ENCODE results near the gene PCK1.

Gene PCK1

DNA sequence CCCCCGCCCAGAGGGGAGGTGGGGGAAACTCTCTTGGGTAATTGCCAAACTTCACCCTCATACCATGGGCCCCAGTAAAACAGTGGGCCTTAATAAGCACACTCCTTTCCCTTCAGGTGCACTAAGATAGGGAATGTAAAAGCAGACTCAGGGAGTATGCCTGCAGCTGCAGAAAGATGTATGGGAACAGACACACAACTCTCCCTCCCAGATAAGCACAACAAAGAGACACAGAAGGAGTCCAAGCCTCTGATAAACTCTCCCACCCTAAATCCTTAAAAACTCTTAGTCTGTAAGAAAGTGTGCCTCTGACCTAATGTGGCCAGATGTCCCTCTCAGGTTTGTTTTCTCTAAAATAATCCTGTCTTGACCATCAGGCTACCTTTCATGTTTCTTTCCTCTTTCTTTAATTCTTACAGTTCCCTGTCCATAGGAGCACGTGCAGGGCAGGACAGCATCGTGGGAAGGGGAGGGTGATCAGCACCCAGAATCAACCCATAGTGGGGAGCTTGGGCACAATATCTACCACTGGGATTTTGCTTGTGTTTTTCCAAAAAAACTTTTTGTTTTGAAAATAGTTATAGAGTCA, 24.7 kb upstream of the PCK1 start:
- DNase-seq (ENCODE audit: low read depth in 2 of 2, low spot score in 1 of 2), result no peak

DNA sequence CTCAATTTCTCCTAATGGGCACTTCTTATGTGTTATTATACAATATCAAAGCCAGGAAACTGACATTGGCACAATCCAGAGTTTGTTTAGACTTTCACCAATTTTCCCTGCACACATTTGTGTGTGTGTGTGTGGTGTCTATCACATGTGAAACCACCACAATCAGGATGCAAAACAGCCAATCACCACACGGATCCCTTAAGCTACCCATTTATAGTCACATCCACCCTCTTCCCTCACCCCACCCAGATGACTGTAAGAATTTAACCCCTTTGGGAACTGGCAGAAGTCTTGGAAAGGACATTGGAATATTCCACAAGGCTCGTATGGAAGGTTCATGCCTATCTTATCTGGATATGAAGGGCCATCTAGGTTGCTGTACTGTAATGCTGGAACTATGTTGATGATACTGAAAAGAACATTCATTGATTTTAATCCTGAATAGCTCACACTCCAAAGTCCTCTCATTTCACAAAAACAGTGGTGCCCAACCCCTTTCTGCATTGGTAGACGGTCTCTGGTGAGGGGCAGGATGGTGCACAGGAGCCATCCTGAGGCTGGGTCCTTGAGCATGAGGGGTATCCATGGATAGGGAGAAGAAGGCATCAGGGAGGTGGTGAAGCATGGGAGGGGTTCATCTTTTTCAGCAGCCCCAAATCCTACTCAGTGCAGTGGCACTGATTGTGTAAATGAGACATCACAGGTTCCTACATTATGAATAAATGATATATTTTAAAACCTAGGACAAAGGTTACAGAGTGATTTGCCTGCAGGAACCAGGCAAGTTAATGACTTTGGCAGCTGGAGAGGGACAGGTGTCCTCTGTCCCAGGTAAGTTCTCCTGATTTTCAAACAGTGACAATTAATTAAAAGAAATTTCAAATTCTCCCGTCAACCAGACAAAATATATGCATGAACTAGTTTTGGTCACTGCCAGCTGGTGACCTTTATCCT, 23.9 kb upstream of the PCK1 start:
- DNase-seq (ENCODE audit: low read depth in 2 of 2, low spot score in 1 of 2), result no peak

DNA sequence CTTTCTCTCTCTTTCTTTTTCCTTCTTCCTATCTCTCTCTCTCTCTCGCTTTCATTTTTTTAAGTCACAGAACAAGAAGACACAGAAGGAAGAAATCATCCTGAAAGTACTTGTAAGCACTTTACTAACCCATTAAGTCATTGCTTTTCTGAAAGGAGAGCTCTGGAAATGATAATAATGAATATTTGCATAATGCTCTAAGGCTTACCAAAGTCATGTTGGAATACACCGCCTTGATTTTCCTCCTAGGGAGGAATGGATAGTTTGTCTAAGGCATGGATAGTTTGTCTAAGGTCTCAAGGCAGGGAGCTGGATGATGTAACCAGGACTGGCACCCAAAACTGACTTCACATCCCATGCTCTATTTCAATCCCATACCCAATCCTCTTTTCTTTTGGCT, 23.1 kb upstream of the PCK1 start:
- DNase-seq (ENCODE audit: low read depth in 2 of 2, low spot score in 1 of 2), result no peak

DNA sequence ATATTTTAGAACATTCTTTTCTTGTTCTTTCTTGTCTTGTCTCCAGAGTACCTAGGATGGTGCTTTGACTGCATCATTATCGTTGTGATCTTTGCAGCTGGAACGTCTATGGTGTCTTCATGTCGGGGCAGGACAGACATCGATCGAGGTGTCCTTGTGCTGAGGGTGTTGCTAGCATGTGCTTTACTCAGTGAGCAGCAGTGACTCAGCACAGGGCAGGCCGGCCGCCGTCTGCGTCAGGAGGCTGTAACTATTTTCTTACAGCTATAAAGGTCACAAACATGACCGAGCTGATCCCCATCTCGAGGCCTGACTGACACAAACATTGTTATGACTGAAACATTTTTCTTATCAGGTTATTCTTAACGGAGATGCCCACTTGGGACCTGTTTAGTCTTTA, 21.0 kb upstream of the PCK1 start:
- no peak for DNase-seq (ENCODE audit: low read depth in 2 of 2, low spot score in 1 of 2)

DNA sequence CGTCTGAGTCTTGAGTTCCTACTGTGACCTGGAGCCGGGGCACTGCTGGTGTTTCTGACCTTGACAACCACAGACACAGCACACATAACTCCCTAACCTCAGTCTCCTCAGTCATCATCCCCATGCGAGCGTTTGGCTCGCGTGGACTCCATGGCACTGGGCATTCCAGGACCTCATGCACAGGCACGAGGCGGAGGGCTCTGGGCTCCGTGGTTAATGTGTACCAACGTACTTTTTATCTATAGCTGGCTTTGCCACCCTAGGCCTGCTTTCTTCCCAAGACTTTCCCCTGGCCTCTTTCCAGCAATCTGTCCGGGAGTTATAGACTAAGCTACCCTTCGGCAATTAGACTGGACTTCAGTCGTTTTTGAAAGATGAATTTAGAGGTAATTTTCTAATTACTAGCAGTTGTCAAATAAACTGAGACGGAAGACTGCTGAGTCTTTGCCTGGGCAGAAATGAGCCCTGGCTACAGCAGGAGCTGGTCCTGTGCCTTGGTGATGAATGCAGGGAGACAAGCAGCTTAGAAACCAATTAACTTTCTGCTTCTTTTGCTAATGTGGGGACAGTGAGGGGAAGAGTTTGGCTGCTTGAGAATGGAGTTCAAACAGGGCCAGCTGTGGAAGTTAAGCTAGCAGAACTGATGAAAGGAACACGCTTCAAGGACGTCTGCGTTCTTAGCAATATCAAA, 19.9 kb upstream of the PCK1 start:
- no peak for DNase-seq (ENCODE audit: low read depth in 2 of 2, low spot score in 1 of 2)

DNA sequence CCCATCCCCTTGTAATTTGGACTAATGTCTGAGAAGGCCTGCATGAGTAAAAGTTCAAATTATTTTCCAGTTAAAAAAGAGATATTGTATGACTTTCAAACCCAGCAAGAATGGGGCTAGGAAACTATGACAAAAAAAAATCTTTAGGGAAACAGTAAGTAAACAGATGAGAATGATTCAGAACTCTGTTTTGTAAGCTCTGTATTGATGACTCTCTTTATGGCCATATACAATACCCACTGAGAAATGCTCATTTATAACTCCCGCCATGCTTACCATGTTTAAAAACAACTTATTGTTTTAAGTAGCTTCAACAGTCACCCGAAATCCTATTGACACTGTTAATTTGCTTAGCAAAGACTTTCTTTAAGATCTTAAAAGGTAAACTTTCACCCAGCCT, 17.2 kb upstream of the PCK1 start:
- DNase-seq (ENCODE audit: low read depth in 2 of 2, low spot score in 1 of 2), result no peak

DNA sequence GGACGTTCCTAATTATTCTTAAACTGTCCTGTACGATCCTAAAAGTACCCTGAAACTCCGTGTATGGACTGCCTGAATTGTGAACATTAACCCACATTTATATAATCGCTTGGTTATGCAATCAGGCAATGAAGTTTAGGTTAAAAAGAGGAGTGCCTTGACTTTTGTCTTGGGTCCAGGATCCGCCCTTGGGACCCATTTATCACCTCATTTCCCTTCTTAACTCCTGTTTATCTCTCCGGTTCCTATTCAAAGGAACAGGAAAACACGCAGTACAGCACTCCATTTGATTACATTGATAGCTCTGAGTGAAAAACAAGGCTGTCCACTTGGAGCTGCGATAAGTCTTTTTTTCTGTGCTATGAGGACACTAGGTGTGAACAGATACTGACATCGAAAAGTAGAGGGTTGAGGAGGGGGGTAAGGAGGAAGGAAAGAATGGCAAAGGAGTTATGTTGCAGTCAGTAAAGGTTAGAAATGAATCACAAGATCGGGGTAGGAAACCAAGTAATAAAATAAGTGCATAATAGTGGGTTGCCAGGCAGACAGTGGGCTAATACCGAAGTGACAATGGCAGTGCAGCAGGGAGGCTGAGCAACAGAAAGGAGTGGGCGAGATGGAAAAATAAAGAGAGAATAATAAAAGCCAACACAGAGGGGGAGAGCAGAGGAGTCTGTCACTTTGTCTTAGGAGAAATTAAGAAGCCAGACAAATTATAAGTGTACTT, 15.9 kb upstream of the PCK1 start:
- DNase-seq (ENCODE audit: low read depth in 2 of 2, low spot score in 1 of 2), result no peak

DNA sequence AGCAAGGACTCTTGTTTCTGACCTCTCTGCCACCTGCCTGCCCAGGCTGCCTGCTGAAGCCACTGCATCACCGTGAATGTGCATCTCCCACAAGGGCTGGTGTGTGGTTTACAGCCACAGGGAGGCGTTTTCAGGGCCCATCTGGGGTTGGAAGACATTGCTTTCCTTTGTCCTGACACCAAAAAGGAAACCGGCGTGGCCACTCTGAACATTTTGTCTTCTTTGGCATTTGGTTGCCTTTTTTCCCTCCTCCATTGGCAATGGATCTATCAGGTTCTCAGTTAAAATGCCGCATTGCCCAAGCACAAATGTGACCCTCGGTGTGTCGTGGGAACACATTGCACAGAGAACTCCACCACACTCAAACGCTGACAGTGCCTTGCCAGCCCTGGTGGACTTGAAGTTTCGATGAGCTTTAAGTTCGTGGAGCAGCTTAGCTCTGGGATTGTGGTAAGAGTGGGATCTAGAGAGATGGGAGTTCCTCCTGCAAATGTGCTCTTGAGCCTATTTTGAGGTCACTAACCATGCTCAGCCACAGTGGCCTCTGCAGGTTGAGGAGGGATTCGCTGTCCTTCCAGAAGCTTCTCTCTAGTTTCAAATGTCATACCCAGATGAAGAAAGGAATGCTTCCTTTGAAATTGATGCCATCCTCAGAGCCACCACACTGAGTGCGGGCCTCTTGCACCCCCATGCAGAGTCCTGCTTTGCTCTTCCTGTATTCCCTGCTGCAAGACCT, 14.8 kb upstream of the PCK1 start:
- DNase-seq (ENCODE audit: low read depth in 2 of 2, low spot score in 1 of 2), result no peak

DNA sequence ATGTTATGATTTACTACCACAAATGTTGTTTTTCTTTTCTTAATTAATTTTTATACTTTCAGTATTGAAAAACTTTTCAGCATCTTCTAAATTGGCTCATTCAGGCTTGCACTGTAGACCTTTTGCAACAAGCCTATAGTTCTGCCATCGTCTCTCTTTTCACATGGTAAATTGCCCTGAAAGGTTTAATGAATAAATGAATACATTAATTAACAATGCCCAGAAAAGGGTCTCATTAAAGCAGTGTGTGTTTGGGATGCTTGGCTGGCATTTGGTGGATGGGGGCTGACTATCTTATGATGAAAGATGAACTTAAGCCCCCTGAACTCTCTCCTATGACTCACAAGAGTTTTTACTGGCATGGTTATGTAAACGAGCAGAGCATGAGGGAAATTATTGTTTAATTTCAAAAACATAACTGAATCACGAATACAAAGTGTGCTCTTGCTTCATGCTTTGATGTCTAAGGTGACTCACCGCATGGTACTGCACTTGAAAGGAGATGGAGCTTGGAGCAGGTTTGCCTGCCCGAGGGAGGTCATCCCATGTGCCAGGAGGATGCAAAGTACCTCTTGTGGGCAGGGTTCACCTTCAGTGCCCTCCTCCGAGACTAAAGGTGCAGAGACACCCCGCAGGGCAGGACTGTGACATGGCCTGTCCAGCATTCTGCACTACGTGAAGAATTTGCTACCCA, 13.8 kb upstream of the PCK1 start:
- DNase-seq (ENCODE audit: low read depth in 2 of 2, low spot score in 1 of 2), result no peak

DNA sequence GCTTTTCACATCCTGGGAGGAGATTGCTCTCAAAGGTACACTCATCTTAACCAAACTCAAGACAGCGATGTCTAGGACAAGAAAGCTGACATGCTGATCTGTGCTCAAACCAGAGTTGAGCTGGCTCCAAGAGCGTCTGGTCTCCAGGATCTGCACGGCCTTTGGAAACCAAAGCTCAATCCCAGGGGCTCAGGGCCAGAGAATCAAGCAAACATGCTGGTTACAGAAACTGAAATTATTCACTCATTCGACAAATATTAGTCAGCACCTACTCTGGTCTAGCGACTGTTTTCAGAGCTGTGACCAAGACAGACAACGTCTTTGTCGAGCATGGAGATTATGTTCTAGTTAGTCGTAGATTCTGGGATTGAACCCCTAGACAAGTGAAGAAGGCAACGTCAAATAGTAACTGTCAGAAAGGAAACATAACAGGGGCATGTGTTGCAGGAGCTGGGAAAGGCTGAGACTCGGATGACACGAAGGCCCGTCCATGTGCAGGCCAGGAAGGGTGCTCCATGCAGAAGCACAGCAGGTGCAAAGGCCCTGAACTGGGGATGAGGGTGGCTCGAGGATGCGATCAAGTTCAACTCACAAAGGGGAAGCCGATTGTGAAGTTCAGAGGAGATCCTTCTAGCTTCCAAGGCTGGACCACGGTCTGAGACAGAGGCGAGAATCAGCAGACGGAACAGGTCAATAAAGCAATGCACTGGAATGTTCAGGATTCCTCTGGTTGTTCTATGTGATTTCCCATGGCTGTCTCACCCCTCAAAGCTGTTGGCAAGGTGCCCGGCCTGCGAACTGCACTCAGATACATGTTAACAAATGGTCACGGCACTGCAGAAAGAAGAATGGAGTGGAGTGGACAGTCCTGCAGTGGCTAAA, 12.5 kb upstream of the PCK1 start:
- no peak for DNase-seq (ENCODE audit: low read depth in 2 of 2, low spot score in 1 of 2)

DNA sequence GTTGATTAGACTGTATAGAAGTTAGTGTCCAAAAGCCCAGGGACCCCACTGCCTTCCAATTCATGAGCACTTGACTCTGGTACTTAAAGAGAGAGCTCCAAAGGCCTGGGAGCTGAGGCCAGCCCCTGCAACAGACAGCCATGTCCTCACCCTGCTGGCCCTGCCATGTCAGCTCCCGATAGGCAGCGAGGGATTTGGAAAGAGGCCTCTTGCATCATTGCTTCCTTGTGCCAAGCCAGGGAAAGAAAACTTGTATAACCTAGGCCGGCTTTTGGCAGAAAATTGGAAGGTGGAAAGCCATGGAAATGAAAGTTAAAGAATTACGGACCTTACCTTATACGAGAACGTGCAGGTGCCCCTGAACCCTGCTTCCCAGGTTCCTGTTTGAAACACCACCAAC, 8.4 kb upstream of the PCK1 start:
- DNase-seq (ENCODE audit: low read depth in 2 of 2, low spot score in 1 of 2), result no peak

DNA sequence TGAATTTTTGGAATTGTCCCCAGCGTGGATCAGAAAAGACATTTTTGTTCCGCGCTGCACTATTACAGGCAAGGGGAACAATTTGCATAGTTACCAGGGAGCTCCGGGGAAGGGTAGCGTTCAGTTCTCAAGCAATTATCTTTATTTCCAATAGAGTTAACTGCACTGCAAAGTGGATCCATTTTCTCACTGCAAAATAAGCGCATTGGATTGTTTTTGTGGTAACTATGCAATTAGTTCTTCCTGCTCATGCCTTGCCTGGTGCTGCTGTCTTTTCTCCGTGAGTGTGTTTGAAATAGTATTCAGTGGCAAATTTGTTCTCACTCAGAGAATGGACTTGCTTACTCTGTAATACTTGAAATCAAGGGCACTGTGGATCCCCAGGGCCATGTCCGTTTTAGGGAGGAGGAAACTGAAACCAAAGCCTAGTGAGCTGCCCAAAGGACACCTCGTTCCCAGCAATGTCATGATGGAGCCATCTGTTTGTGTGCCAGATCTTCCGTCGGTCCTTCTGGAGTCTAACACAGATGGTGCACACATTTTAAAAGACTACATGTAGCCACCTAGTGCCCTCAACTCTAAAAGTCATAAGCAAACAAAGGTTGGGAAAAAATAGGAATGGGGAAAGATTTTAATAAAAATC, 7.4 kb upstream of the PCK1 start:
- DNase-seq (ENCODE audit: low read depth in 2 of 2, low spot score in 1 of 2), result no peak

DNA sequence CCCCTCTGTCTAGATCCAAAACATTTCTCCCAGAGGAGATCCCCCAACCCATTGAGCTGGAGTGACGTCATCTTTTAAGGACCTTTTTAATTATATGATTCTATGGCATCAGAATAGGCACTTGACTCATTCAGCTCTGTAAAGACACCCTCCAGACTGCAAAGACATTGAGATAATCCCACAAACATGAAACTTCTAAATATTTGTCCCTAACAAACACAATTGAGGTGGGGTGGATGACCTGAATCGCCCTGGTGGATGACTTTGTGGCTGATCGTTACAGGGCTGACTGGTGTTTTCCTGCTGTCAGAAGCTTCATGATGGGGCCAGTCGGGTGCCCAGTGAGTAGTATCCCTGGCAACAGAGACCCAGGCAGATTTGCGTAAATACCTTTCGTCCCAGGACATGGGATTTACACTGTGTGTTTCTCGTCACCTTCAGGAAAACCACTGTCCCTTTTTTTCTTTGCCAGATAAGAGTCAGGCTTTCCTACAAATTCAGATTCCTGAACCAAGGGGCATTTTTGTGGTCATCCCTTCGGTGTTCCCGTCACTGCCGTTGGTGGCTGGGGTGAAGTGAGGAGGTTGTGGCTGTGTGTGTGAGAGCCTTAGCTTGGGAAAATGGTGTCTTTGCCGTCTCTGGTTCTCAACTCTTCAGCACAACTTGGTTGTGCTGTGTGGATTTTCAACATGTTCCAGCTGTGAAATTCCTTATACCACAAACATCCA, 5.3 kb upstream of the PCK1 start:
- DNase-seq (ENCODE audit: low read depth in 2 of 2, low spot score in 1 of 2), result no peak

DNA sequence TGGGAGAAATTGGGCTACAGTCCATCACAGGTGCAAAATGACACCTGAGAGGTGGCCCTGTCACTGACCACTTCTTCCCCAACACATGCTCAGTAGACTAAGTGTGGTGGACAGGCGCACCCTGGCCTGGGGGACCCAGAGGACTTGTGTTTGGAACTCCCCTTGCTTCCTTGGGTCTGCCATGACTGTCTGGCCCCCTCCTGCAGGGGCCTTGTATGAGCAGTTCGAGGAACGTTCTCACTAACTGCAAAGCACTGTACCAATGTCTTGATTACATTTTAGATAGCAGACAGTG, 4.0 kb upstream of the PCK1 start:
- DNase-seq (ENCODE audit: low read depth in 2 of 2, low spot score in 1 of 2), result no peak

DNA sequence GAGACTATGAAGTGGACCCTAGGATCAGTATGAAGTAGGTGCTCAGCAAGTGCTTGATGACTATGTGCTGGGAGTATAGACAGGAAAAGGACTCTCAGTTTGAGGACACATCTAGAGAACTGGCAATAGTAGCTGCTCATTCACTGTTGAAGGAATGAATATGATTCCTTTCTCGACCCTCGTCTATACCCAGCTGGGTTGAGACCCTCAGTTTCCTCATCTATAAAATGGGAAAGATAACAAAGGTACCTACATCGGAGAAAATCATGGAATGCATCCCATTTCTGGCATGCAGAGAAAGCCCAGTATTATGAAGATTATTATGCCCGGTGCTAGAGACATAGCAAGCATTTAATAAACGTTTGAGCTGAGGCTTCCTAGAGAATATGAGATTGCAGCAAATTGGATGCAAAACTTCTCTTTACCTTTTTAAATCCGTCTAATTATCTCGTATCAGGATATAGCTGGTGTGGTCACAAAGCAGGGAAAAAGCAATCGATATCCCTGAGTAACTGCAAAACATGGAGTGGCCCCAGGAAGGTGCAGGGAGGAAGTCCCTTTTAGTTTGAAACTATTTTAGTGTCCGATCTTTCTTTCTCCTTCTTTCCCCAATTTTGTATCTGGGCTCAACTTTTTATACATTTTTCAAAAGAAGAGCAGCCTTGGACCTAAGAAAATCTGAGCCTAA, 2.8 kb upstream of the PCK1 start:
- no peak for DNase-seq (ENCODE audit: low read depth in 2 of 2, low spot score in 1 of 2)

DNA sequence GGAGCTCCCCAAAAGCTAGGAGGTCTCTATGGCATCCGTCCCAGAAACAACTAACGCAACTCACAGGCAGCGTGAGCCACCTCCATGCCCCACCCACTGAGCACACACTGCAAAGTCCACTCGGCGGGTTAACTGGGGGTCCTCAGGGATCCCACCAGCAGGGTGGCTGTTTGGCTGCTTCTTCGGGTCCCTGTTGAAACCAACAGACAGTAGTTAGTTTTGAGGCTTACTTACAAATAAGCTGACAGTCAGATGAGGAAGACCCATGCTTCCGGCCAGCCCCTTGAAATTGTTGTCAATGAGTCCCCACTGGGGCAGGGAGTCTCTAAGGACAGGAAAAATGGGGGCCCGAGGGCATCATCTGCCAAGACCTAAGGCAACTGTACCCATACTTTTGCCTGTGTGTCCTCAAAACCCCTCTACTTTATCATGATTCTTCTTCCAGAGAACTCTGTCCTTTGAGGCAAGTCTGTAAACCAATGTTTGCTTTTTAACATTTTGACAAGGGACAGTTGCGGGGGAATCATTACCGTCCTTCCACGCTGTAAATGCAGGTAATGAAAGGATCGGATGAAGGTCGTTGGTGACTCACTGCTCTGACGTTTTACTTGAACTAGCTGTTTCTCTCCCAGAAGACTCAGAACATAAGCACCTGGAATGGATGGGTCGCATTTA, 2.2 kb upstream of the PCK1 start:
- no peak for DNase-seq (ENCODE audit: low read depth in 2 of 2, low spot score in 1 of 2)

DNA sequence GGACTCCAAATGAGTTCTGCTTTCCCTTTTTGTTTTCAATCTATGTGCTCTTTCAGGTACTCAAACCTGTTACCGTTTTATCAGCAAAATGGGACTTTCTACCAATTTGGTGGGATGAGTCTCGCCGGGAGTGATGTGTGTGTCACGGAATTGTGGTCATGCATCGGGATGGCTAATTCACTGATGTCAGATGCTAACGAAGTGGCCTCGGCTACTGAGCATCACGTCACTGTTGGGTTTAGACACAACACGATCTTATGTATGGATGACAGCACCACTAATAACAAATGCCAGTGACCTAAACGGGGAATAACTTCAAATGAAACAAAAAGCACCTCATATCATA, 1.6 kb upstream of the PCK1 start:
- DNase-seq (ENCODE audit: low read depth in 2 of 2, low spot score in 1 of 2), result no peak

All from stimulated activated CD8-positive, alpha-beta memory T cell treated with anti-CD3 and anti-CD28 coated beads, Interleukin-4, amount 100 ng/mL, for 4 hours (primary cell).